GM15510 (cell line): ENCODE measurements around the gene CDCA4.

Experiments
- POLR2A ChIP-seq: IDR thresholded peaks from 3 replicates; pipeline ENCODE4 v1.6.1; 2011; ENCODE audit warnings: borderline replicate concordance; ENCODE audit not compliant: insufficient read length; ENCODE audit errors: extremely low read depth

The CDCA4 gene

DNA sequence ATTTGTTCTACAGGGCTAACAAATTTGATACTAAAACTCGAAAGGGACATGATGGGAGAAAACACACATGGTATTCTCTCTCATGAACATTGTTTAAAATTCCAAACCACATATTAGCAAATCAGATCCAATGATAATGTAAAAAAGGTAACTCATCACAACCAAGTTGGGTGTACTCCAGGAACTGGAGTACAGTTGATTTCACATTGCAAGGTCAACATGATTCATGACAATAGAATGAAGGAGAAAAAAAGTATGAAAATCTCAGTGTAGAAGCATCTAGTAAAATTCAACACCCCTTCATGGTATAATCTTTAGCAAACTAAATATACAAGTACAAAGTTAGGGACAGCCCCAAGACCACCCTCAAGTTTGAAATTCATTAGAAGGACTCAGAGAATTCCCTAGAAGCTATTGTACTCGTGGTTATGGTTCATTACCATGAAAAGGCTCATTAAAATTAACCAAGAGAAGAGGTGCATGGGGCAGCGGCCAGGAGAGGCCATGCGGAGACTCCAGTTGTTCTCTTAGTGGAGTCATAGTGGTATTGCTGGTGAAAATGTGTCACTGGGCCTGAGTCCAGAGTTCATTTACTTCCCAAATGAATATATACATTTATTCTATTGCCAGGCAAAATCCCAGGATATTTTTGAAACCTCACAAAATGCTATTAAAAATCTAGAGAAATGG lies 3.1 kb upstream of the CDCA4 start:
- no peak for TF ChIP-seq POLR2A

GRCh38 chr14:105023144-105023543 lies 2.3 kb upstream of the CDCA4 start:
- TF ChIP-seq POLR2A, result no peak

- TF ChIP-seq POLR2A, result no peak
Observed at GRCh38 chr14:105022276-105022670, 1.4 kb upstream of the CDCA4 start.

- TF ChIP-seq POLR2A, result no peak
Observed at GRCh38 chr14:105021656-105022275, 883 bp upstream of the CDCA4 start.

DNA sequence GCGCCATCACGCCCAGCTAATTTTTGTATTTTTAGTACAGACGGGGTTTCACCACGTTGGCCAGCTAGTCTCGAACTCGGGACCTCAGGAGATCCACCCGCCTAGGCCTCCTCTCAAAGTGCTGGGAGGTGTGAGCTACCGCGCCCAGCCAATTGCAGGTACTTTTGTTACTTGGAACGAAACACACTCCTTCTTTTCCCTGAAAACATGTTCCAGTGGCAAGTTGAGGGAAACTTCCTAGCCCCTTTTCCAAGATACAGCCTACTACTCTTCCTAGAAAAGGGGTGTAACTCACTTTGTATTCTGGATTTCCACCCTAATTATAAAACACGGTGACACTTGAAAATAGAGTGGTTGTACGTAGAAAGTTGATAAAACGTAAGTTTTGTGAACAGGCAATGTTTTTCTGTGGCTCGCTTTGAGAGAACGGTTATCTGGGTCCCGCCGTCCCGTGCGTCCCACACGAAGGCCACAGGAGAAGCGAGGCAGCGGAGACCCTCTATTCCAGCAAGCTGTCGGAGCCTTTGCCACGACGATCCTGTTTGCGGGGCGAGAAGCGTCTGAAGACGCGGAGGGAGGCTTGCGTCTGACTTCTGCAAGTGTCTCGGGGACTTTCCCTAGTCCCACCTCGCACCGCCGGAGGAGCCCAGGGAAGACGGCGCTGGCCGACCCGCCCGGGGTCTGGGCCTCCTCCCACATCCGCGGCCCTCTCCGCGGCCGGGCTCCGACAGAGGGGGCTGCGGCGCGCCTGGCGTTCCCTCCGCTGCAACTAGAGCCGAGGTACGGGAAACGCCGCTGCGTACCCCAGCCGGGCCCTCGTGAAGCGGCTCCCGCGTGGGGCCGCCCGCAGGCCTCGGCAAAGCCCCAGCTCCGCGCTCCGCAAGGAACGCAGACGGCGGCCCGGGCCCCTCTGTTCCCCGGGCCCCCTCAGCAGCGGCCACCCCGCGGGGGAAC lies 745 bp downstream of the CDCA4 start:
- TF ChIP-seq POLR2A, result no peak

DNA sequence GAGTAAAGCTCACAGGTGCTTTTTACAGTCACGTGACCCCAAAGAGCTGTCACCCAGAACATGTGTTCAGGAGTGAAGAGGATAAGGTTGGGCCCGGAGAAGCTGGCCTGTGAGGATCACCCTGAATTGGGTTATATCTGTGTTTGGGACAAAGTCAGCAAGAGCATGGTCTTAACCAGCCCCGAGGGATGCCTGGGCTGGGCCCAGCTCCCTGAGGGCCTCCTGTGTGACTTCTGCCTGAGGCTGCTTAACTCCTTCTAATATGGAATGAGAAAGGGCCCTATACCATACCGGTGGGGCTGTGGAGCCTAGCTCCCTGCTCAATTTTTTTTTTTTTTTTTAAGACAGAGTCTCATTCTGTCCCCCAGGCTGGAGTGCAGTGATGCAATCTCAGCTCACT lies 2.5 kb downstream of the CDCA4 start:
- no peak for TF ChIP-seq POLR2A

- no peak for TF ChIP-seq POLR2A
Observed at GRCh38 chr14:105015905-105016304, 5.0 kb downstream of the CDCA4 start.

DNA sequence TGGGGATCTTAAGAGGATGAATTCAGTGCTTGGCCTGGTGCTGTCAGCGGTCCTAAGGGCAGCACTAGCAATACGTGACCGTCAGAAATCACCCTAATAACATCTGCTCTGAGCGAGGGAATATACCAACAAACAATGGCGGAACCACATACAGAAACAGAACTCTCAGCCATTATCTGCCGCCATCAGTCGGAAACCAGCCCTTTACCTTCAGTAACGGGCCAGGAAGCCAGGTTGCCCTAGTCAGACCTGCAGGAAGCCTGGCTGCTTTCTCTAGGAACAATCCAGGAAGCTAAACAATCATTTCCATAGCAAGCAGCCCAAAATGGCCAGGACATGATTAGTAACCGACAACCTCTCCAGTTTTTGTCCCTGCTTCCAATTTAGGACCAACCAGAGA lies 5.6 kb downstream of the CDCA4 start:
- no peak for TF ChIP-seq POLR2A

DNA sequence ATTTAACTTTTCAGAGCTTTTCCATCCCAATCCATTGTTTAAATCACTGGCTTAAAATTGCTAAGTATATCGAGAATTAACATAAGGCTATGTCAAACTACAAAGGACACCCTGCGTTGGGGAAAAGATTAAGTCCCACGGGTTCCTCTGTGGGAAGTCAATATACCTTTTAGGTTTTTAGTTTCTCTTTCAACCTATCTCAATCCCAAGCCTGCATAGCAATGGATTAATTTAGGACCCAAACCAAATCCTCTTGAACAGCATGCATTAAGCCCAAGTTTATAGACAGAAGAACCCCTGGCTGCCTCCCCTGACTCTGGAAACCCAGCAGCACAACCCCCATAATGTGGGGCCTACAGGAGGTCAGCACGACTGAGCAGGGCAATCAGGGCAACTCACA lies 6.3 kb downstream of the CDCA4 start:
- no peak for TF ChIP-seq POLR2A

- no peak for TF ChIP-seq POLR2A
Observed at GRCh38 chr14:105014032-105014431, 6.9 kb downstream of the CDCA4 start.

- no peak for TF ChIP-seq POLR2A
Observed at GRCh38 chr14:105013150-105013785, 7.6 kb downstream of the CDCA4 start.

DNA sequence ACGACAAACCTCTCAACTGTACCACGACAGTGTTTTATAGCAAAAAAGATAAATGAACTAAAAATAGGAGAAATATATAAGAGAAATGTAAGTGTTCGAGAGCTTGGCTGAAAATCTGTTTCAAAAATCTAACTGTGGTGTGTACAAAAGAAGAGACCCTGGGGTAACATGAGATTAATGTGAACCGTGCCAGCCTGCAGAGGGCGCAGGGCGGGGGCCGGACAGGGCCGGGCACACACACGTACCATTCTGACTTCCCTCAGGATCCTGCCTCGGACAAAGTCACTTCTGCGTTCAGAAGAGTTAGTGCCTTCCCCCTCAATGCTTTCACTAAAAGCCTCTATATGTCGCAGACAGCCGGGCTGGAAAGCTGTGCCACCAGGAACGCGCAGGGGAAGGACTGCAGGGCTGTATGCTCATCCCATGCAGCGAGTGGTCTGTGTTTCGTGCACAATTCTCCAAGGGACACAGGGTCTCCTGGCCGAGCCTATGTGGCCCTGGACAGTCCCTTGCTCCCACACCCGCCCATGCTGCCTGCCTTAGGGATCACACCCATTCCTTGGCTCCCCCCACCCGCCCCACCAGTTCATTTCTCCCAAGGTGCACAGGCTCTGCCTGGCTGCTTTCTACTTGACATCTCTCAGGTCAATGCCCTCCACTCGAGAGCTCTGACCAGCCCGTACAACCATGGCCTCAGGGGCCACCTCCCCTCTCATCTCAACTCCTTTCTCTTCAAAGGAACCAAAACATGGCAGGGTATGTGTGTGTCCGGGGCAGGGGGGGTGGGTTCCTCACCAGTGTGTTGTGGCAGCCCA lies 8.5 kb downstream of the CDCA4 start:
- no peak for TF ChIP-seq POLR2A

DNA sequence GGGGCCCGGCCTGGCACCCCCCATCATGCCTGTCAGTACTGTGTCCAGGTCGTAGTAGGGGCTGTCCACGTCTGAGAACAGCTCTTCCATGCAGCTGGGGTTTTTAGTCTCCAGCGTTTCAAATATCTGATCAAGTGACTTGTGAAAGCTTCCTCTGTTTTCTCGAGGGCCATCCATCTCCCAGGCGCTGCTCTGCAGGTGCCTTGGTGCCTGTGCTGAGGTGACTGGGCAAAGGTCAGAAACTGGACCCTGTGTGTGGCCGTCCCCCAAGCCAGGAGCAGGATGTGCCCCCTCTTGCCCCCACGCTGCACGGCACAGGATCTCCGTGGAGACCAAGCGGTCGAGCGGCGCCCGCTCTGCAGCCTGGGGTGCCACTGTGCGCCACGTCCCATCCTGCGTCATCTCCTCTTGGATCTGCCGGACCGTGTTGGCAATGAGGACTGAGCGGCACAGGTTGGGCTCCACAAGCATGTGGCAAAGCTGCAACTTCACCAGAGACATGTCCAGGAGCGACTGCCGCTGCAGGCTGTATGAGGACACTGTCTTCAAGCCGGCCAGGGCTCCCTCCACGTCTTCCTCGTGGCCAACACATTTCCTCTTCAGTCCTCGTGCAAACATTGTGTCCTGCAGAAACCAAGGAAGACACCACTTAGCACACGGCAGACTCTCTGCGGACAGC lies 9.4 kb downstream of the CDCA4 start:
- no peak for TF ChIP-seq POLR2A

DNA sequence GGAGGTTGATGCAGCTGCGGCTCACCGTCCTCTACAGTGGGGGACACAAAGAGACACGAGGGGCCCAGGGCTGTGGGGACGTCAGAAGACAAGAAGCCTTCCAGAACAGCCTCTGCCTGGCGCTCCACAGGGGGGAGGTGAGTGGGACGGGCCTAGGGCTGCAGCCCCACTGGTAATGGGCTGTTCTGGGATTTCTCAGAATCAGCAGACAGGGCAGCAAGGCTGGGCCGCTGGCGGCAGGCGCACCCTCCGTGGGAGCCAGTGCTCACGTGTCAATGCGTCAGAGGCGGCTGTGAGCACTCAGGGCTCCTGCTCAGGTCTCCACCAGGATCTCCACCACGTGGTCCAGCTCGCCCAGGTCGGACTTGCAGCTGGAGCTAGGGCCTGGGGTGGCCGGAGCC lies 10.0 kb downstream of the CDCA4 start:
- no peak for TF ChIP-seq POLR2A

- no peak for TF ChIP-seq POLR2A
Observed at GRCh38 chr14:105010106-105010505, 10.8 kb downstream of the CDCA4 start.
